Dermis blood vessel endothelial cell (primary cell): ENCODE data around the gene PDE3A. TPM values are rescaled to one million over a fixed set of nuclear protein-coding genes. Genes with fewer than 3 reads are reported as not detected.

Experiments used
- DNase-seq: peaks from one replicate; pipeline ENCODE4 v3.0.0; 2010
- total RNA-seq: library from RNA; depleted of rRNA; stranded (reverse); fragments of >200 nt; gene quantifications from 2 replicates; pipeline ENCODE4 v1.2.3, GENCODE V29; 2014

Gene PDE3A
- total RNA-seq, 1 donor from 2014 or later: 2.2 TPM

DNA sequence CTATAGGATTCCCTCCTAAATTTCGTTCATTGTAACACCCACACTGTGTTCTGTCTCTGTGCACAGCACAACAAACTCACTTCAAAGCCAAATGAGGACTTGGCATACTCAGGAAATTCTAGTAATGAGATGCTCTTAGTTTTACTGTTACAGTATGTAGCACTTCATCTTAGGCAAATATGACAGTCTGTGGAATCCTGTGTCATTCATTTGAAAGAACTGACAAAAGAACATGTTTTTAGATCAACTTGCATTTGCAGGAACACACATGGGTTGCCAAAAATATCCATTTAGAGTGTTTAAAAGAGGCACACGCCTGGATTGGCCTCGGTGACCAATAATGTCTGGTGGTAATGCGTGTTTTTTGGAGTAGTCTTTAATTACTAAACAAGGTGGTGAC is 56.5 kb downstream of the PDE3A start:
- no peak for DNase-seq

DNA sequence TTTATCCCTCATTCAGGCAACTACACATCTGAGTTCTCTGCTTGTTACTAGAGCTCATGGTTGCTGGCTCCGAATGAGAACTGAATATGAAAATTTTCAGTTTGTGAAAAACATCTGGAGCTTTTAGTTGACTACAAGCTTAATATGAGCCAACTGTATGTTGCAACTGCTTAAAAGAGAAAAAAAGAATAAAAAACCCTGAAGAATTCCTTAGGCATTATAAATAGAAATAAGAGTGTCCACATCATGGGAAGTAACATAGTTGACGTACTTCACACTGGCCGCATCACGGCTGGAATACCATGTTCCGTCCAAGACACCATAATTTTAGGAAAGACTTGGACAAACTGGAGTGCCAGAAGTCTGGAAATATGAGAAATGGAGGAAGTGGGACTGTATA is 57.9 kb downstream of the PDE3A start:
- DNase-seq: no peak

DNA sequence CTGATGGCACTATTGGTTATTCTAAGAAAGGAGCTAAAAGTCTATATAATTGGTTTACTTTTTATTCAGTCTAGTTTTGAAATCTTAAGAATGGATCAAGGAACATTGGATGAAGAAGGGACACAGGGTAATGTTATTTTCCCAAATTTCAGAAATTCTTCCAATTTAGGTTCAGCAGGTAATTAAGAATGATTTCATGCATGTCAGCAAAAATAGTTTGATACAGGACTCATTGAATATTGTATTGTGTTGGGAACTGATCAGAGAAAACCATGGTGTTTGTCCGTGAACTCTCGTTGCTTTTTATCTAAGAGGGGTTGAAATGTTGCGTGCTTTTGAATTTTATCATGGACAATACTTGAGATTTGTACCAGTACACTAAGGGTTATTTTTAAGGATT is 58.6 kb downstream of the PDE3A start:
- no peak for DNase-seq

GRCh38 chr12:20429852-20430251 is 61.5 kb downstream of the PDE3A start:
- DNase-seq: no peak

DNA sequence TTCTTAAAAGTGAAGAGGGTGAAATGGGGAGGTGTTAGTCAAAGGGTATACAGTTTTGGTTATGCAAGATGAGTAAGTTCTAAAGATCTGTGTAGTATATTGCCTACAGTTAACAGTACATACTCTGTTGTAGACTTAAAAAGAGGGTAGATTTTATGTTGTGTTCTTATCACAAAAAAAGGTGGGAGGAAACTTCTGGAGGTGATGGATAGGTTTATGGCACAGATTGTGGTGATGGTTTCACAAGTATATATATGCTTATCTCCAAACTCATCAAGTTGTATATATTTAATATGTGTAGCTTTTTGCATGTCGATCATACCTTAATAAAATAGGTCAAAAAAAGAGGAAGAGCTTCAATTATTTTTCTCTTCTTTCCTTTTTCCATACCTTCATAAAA is 64.0 kb downstream of the PDE3A start:
- no peak for DNase-seq

GRCh38 chr12:20434996-20435395 is 66.7 kb downstream of the PDE3A start:
- DNase-seq: peak; percentile 3

- DNase-seq: peak; percentile 78
Observed at GRCh38 chr12:20436316-20436715, 68.0 kb downstream of the PDE3A start.

- DNase-seq: peak; percentile 48
Observed at GRCh38 chr12:20438299-20438779, 70.0 kb downstream of the PDE3A start.

DNA sequence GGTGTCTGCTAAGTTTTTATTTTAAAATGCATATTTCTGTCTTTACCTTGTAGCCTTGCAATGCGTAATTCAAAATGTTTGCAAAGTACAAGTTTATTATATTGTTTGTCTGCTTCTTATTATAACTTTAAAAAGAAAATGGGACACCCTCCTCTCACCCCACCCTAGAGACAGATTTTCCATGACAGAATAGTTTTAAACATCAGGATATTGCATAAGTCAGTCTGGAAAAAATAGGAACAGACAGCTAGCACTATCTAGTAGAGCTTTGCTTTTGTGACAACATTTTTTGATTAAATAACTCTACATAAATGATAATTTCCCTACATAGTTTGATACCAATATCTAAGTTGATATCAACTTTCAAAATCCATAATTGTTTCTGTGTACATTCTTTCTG is 71.3 kb downstream of the PDE3A start:
- no peak for DNase-seq

- no peak for DNase-seq
Observed at GRCh38 chr12:20440408-20440807, 72.1 kb downstream of the PDE3A start.

GRCh38 chr12:20442322-20442721 is 74.0 kb downstream of the PDE3A start:
- DNase-seq: no peak

DNA sequence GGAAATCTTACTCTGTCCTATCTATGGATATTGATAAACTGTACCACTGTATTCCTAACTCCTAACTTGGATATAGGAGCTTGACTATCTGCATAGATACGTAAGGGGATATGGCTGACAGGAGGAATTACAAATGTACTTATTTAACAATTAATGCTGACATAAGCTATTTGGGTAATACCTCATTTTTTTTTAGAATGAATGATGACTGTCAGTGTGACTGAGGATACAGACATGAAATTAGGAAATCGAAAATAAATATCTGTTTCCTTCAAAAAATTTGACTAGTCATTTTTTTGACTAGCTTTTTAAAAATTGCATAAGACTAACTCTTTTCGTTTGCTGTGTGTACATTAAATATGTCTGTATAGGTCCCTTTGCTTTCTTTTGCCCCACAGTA is 74.9 kb downstream of the PDE3A start:
- no peak for DNase-seq

DNA sequence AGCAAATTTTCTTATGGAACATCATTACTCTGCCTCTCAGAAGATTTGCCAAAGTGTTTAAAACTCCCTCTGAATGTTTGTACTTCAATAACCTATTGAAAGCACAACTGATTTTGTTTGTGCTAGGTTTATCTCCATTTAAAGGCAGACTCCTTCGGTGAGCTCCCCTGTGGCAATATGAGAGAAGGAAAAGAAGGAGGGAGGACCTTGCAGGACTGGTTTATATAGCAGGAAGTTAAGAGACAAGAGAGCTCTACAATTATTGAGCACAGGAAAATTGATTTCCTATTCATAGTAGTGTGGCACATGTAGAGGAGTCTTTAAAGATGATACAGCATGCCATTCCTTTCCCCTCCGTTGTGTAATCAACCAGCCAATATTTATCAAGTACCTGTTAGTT is 75.5 kb downstream of the PDE3A start:
- no peak for DNase-seq

- no peak for DNase-seq
Observed at GRCh38 chr12:20444595-20445170, 76.3 kb downstream of the PDE3A start.

DNA sequence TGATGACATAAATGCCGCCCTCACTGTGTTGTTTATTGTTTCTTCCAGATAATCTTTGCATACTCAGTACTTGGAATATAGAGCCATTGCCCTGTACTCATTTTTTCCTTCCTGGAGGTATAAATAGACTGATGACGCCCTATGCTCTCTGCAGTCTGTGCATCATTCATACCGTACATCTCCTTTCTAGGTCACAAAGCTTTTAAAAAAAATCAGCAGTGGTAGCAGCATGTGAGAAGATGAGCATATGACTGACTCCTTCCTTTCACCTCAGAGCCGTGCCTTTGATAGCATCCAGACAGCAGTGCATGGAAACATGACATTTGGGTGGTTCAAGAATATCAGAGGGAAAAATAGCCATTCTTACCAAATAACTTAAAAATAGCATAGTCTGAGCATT is 77.3 kb downstream of the PDE3A start:
- DNase-seq: peak; percentile 30

DNA sequence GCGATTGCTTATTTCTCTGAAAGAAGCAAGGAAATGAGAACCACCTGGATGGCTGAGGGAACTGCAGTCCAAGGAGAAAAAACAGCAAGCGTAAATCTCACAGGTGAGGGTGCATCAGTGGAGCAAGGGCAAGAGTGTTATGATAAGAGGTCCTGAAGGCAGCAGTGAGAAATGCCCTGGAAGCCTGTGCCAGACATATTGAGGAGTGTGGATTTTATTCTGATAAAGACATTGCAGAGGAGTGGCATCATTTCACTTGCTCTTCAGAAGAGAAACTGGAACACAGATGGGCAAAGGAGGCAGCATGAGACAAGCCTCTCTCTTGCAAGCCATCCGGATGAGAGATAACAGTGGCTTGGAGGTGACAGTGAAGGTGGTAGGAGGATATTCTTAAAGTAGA is 78.5 kb downstream of the PDE3A start:
- no peak for DNase-seq

- DNase-seq: no peak
Observed at GRCh38 chr12:20448781-20449180, 80.4 kb downstream of the PDE3A start.

DNA sequence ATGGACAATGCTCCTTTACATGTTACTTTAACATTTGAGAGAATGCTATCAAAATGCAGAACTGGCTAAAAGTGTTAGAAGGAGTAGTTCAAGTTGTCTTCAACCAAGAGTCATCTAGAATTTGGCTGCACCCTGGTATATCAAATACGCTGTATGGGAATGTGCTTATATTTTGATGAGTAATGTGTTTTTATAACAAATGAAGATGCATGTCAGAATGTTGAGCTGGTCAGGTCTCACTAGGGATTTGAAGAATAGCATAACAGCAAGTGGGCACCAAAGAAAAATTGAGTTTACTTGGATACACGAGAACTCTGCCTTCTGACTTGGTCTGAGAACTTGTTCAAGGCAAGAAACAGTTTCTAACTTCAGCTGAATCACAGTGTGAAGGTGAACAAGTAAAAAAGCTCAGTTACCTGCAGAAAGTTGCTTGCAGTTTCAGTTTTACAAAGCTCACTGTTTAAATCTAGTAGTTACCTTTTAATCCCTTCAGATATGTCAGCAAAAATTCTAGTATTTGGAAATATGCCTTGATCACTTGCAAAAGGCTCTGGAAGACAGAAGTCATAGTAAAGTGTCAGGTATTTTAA is 82.3 kb downstream of the PDE3A start:
- DNase-seq: no peak

GRCh38 chr12:20451761-20452160 is 83.4 kb downstream of the PDE3A start:
- no peak for DNase-seq

- DNase-seq: no peak
Observed at GRCh38 chr12:20452496-20453010, 84.2 kb downstream of the PDE3A start.

- no peak for DNase-seq
Observed at GRCh38 chr12:20453756-20454310, 85.5 kb downstream of the PDE3A start.

GRCh38 chr12:20455001-20455706 is 86.8 kb downstream of the PDE3A start:
- no peak for DNase-seq

DNA sequence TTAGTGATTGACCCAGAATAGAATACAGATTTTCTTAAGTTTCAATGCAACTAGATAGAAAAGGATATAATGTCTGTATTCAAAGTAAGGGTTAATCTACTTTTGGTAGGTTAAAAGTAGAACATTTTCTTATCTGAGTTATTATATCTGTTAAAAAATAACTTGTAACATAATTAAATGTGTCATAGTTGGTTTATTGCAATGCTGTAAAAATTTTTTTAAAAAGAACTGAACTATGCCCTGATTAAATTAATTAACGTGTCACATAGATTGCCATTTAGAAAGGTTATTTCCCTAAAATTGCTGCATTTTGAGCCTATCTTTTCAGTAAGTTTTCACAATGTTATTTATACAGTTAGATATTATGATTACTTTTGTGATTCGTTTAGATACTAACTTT is 89.2 kb downstream of the PDE3A start:
- no peak for DNase-seq

GRCh38 chr12:20458011-20458410 is 89.7 kb downstream of the PDE3A start:
- no peak for DNase-seq
